Measurements from ENCODE around the gene IFT22.
"Not testable (repeated sequence)": the region's sequence is repeated elsewhere in the genome, so short reads cannot be mapped to it uniquely, and the experiment has no call there.

Gene IFT22

GRCh38 chr7:101308245-101309085 is 13.1 kb downstream of the IFT22 start:
- no peak for DNase-seq

GRCh38 chr7:101306307-101306706 is 15.3 kb downstream of the IFT22 start:
- no peak for DNase-seq

GRCh38 chr7:101303102-101303701 is 18.4 kb downstream of the IFT22 start:
- DNase-seq = no peak

GRCh38 chr7:101302641-101303101 is 18.9 kb downstream of the IFT22 start:
- DNase-seq = no peak

- no peak for DNase-seq
Measured at GRCh38 chr7:101300465-101301376, 20.9 kb downstream of the IFT22 start.

GRCh38 chr7:101299511-101300464 is 21.8 kb downstream of the IFT22 start:
- no peak for DNase-seq

GRCh38 chr7:101294832-101295121 is 26.8 kb downstream of the IFT22 start:
- DNase-seq = no peak

GRCh38 chr7:101294039-101294831 is 27.4 kb downstream of the IFT22 start:
- DNase-seq = no peak

- not testable (repeated sequence) for DNase-seq
Measured at GRCh38 chr7:101293069-101294021, 28.3 kb downstream of the IFT22 start.

- DNase-seq = not testable (repeated sequence)
Measured at GRCh38 chr7:101292566-101292965, 29.0 kb downstream of the IFT22 start.

GRCh38 chr7:101290186-101291037 is 31.2 kb downstream of the IFT22 start:
- not testable (repeated sequence) for DNase-seq

GRCh38 chr7:101289687-101290086 is 31.9 kb downstream of the IFT22 start:
- DNase-seq = not testable (repeated sequence)

- no peak for DNase-seq
Measured at GRCh38 chr7:101288439-101288838, 33.2 kb downstream of the IFT22 start.

GRCh38 chr7:101287032-101287431 is 34.6 kb downstream of the IFT22 start:
- DNase-seq = no peak

GRCh38 chr7:101285880-101286279 is 35.7 kb downstream of the IFT22 start:
- not testable (repeated sequence) for DNase-seq

GRCh38 chr7:101285171-101285570 is 36.4 kb downstream of the IFT22 start:
- DNase-seq = no peak

GRCh38 chr7:101280912-101281311 is 40.7 kb downstream of the IFT22 start:
- DNase-seq = not testable (repeated sequence)

- no peak for DNase-seq
Measured at GRCh38 chr7:101278461-101279292, 42.9 kb downstream of the IFT22 start.

Measured in T1000 (cell line).